Measurements from ENCODE around the gene ENTPD2. TPM values are rescaled to one million over a fixed set of nuclear protein-coding genes. Genes with fewer than 3 reads are reported as not detected.
A peak's percentile ranks its signal among the peaks of the same experiment; 100 is the strongest.

Gene ENTPD2
- 2.4 and 2.8 TPM in 2 replicates for total RNA-seq (2013; cell fraction: nucleolus; rRNA removed)
- total RNA-seq (2014; rRNA removed) (0.05 and 0.40 TPM in 2 replicates), total RNA-seq (2014; rRNA removed; fragmentation: Illumina TruSeq; extraction: Trizol) (not detected in 2 replicates), total RNA-seq (2021) (1.4 and 2.0 TPM in 2 replicates), polyA plus RNA-seq (2011; rRNA removed) (0.19 TPM in 1 of 2 replicates, not detected in the other), polyA plus RNA-seq (2014; fragmentation: Illumina TruSeq; extraction: Trizol) (0.18 TPM in 1 of 2 replicates, not detected in the other), polyA plus RNA-seq (2014; fragmentation: Nextera tagmentation; extraction: Ambion mirVana) (under 1 TPM in 1 of 2 experiments, not detected in 1; 0.15 TPM), polyA plus RNA-seq (2014; rRNA removed) (0.91 and 1.2 TPM in 2 replicates), polyA plus RNA-seq (2016; fragmentation: Nextera tagmentation; extraction: Ambion mirVana) (1 to 10 TPM; 1.5 to 1.8 TPM), polyA minus RNA-seq (2011; rRNA and poly(A)+ RNA removed) (not detected in 2 replicates), Bru-seq, nascent RNA (percentile 31 among the genes with signal in this experiment), BruChase-seq, experiment 1, labeled RNA remaining after a 6-hour chase (percentile 36 among the genes with signal in this experiment), BruChase-seq, experiment 2, labeled RNA remaining after a 2-hour chase (percentile 35 among the genes with signal in this experiment)
- 0.47 TPM for polyA plus RNA-seq (2011; ENCODE audit: low read depth)
- polyA plus RNA-seq (2011; cell fraction: cytosol; rRNA removed): 0.22 and 0.43 TPM in 2 replicates
- polyA plus RNA-seq (2011; cell fraction: nucleus; rRNA removed): 2.8 and 3.3 TPM in 2 replicates
- polyA plus RNA-seq (2012): 1.8 and 4.3 TPM in 2 replicates
- polyA minus RNA-seq (2011; cell fraction: cytosol; rRNA and poly(A)+ RNA removed): not detected in 2 replicates
- polyA minus RNA-seq (2011; cell fraction: nucleus; rRNA and poly(A)+ RNA removed): 0.36 TPM in 1 of 2 replicates, not detected in the other
- long read RNA-seq, experiment 1: 0 reads
- long read RNA-seq, experiment 2: 0 reads

DNA sequence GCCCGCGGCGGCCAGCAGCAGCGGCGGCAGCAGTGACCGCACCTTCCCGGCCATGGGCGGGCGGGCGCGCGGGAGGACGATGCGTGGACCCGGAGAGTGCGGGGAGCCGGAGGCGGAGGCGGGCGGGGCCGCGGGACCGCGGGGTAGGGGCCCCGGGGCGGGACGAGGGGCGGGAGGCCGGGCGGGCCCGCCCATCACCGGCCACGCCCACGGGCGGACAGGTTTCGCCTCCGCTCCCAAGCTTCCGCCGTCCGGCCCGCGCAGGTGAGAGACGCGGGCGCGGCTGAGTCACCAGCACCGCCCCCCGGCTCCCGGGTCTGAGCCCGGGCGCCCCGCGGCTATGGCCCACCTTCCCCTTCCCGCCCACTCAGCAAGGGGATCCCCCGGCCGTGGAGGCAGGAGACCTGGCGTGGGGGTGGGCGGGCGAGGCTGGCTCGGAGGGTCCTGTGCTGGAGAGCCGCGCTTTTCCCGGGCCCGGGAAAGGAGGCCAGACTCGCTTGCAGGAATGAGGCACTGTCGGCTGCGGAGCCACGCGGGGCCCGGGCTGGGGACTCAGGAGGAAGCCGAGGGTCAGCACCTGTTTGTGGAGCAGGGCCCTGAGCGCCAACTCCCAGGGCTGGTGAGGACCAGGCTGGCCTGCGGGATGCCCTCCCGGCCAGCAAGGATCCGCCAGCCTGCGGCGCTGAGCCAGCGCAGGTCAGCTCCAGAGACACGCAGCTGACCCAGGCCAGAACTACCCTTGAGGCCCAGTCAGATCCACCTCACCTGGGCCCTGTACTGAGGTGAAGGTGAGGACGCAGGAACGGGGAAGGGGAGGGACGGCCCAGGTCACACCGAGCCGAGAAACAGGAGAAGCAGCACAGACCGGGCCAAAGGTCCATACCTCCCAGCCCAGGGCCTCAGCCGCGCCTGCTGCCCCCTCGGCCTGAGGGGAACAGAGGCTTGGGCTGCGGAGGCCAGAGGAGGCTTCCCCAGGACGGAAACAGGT is at the start of gene ENTPD2:
Gene ENTPD2, minus strand, starts transcription at position 118 of the 988 bp plus-strand sequence. Its CDS starts 64 bp downstream, at position 54.
- BruUV-seq (replicated peaks): no TSS peak
- ChIA-PET CTCF (no interaction called here), RAD21 (ENCODE audit: unreplicated experiment) (no interaction called here), POLR2A (no interaction called here), SMC1A (ENCODE audit: uncharacterized antibody, unreplicated experiment) (no interaction called here)
- no peaks in the 10 kb centered on the region for H3K36me3 ChIP-seq (ENCODE audit: control insufficient read depth in 2 of 2, insufficient read depth in 2 of 2, low read length in 1 of 2)
- no peak for TF ChIP-seq NBN (IDR thresholded peaks at IDR 0.05)
- TF ChIP-seq, protein P1, sequence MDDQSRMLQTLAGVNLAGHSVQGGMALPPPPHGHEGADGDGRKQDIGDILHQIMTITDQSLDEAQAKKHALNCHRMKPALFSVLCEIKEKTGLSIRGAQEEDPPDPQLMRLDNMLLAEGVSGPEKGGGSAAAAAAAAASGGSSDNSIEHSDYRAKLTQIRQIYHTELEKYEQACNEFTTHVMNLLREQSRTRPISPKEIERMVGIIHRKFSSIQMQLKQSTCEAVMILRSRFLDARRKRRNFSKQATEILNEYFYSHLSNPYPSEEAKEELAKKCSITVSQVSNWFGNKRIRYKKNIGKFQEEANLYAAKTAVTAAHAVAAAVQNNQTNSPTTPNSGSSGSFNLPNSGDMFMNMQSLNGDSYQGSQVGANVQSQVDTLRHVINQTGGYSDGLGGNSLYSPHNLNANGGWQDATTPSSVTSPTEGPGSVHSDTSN (IDR thresholded peaks at IDR 0.05; ENCODE audit: insufficient replicate concordance, low read depth, low read length): no peak
- TF ChIP-seq CEBPZ (IDR thresholded peaks at IDR 0.05; ENCODE audit: low read depth, low read length): no peak
- peak in 1 of 2 experiments; percentile 9; a peak in 1 of 4 replicates for TF ChIP-seq BHLHE40 (IDR thresholded peaks at IDR 0.05; ENCODE audit: borderline replicate concordance in 1 of 2, low read depth in 2 of 2, low read length in 1 of 2)
- FAIRE-seq (no peak), DNase-seq (ENCODE audit: low read depth, low spot score) (no peak), ATAC-seq (peak; percentile 45; the same call in 2 of the 3 replicates)
- H3K27ac ChIP-seq (ENCODE audit: control insufficient read depth, insufficient read depth): no peak within 1 kb of the TSS
- H2AFZ ChIP-seq (ENCODE audit: control insufficient read depth, low read depth, low read length): no peak within 1 kb of the TSS
- no peak within 1 kb of the TSS for H3K9ac ChIP-seq (ENCODE audit: control insufficient read depth, insufficient read depth, low read length)
- in situ Hi-C loops (cut with MboI): no loop called here
- H3K27me3 ChIP-seq (replicated peaks in 1 of 2; ENCODE audit: control insufficient read depth in 2 of 2, insufficient read depth in 2 of 2, low read length in 1 of 2): peaks cover 10 to 16% of the 10 kb centered on the region in 2 experiments; a peak in 3 of 4 replicates
- 52% methylated on average over 40 of the region's 90 CpGs for WGBS (ENCODE audit: insufficient coverage, insufficient replicate concordance, low lambda C conversion rate, missing lambda C conversion rate)
- H3K4me3 ChIP-seq: no peak within 1 kb of the TSS
- peak within 1 kb of the TSS; percentile 13; the same call in 1 of the 2 replicates for H3K4me2 ChIP-seq (ENCODE audit: control insufficient read depth, insufficient read depth)
- H3K4me1 ChIP-seq (ENCODE audit: control insufficient read depth, insufficient read depth, low read length): no peaks in the 10 kb centered on the region
- intact Hi-C loops (cut with micrococcal nuclease; ENCODE audit: unreplicated experiment): no loop called here
- no peaks in the 10 kb centered on the region for H3K79me2 ChIP-seq (ENCODE audit: control insufficient read depth, insufficient read depth, low read length)
- H3K9me3 ChIP-seq (replicated peaks; ENCODE audit: control insufficient read depth, insufficient read depth, low read length): no peaks in the 10 kb centered on the region
- no peaks in the 10 kb centered on the region for H4K20me1 ChIP-seq (ENCODE audit: control insufficient read depth, insufficient read depth)
